SW 1271 (cell line): ENCODE measurements around the gene KAZN.
"Not testable (repeated sequence)": the region's sequence is repeated elsewhere in the genome, so short reads cannot be mapped to it uniquely, and the experiment has no call there.

ENCODE experiments used
- DNase-seq, 2 experiments: peaks; one replicate each; lab custom pipeline; 2025; lab: John Stamatoyannopoulos, UW

KAZN gene

GRCh38 chr1:14598498-14599182 lies at the start of gene KAZN:
KAZN (plus strand) TSS chr1:14598685.
- DNase-seq, result no peak

- no peak for DNase-seq
Measured at GRCh38 chr1:14549897-14550620, 48.4 kb upstream of the KAZN start.

GRCh38 chr1:14551386-14551785 lies 47.1 kb upstream of the KAZN start:
- no peak for DNase-seq

- DNase-seq, result no peak
Measured at GRCh38 chr1:14552246-14552965, 46.1 kb upstream of the KAZN start.

GRCh38 chr1:14553711-14554110 lies 44.8 kb upstream of the KAZN start:
- DNase-seq, result no peak

GRCh38 chr1:14555091-14555490 lies 43.4 kb upstream of the KAZN start:
- DNase-seq, result no peak

- no peak for DNase-seq
Measured at GRCh38 chr1:14561014-14561693, 37.3 kb upstream of the KAZN start.

- DNase-seq, result no peak
Measured at GRCh38 chr1:14565090-14565489, 33.4 kb upstream of the KAZN start.

- no peak for DNase-seq
Measured at GRCh38 chr1:14567056-14567455, 31.4 kb upstream of the KAZN start.

- DNase-seq, result no peak
Measured at GRCh38 chr1:14567903-14568302, 30.6 kb upstream of the KAZN start.

- no peak for DNase-seq
Measured at GRCh38 chr1:14568716-14569355, 29.6 kb upstream of the KAZN start.

- DNase-seq, result no peak
Measured at GRCh38 chr1:14570514-14570913, 28.0 kb upstream of the KAZN start.

GRCh38 chr1:14571810-14572767 lies 26.4 kb upstream of the KAZN start:
- no peak for DNase-seq

GRCh38 chr1:14572861-14573260 lies 25.6 kb upstream of the KAZN start:
- no peak for DNase-seq

GRCh38 chr1:14576155-14576554 lies 22.3 kb upstream of the KAZN start:
- no peak for DNase-seq

- DNase-seq, result no peak
Measured at GRCh38 chr1:14577261-14577660, 21.2 kb upstream of the KAZN start.

GRCh38 chr1:14578156-14578555 lies 20.3 kb upstream of the KAZN start:
- no peak for DNase-seq

- DNase-seq, result not testable (repeated sequence)
Measured at GRCh38 chr1:14580295-14580694, 18.2 kb upstream of the KAZN start.

- DNase-seq, result no peak
Measured at GRCh38 chr1:14580986-14581385, 17.5 kb upstream of the KAZN start.

- DNase-seq, result no peak
Measured at GRCh38 chr1:14583788-14584187, 14.7 kb upstream of the KAZN start.

GRCh38 chr1:14585728-14586127 lies 12.8 kb upstream of the KAZN start:
- no peak for DNase-seq
